GM19397 (cell line): Measurements from ENCODE around the gene RUFY4.
"Not testable (repeated sequence)": the region's sequence is repeated elsewhere in the genome, so short reads cannot be mapped to it uniquely, and the experiment has no call there.

Experiments
- ATAC-seq: cut with Tn5 transposase; IDR thresholded peaks from one replicate; pipeline ENCODE4 v1.9.1; 2021; ENCODE audit warnings: mild to moderate bottlenecking, moderate library complexity; ENCODE audit not compliant: unreplicated experiment

Gene RUFY4

DNA sequence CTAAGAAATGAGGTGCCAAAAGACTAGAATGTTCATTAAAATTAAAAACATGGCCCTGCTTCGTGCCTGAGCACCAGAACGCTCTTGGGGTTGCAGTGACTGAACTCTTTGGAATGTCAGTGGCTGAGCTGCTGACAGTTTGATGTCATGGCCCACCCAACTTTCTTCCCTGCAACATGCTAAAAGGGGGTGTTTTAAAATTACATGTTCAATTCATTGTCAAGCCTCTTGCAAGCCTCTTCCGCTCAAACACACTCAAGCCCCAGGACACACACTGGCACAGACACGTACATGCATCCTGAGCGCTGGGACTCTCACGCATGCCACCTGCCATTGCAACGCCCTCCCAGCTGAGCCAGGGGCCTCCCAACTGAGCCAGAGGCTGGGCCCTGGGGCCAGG lies 12.6 kb downstream of the RUFY4 start:
- no peak for ATAC-seq

DNA sequence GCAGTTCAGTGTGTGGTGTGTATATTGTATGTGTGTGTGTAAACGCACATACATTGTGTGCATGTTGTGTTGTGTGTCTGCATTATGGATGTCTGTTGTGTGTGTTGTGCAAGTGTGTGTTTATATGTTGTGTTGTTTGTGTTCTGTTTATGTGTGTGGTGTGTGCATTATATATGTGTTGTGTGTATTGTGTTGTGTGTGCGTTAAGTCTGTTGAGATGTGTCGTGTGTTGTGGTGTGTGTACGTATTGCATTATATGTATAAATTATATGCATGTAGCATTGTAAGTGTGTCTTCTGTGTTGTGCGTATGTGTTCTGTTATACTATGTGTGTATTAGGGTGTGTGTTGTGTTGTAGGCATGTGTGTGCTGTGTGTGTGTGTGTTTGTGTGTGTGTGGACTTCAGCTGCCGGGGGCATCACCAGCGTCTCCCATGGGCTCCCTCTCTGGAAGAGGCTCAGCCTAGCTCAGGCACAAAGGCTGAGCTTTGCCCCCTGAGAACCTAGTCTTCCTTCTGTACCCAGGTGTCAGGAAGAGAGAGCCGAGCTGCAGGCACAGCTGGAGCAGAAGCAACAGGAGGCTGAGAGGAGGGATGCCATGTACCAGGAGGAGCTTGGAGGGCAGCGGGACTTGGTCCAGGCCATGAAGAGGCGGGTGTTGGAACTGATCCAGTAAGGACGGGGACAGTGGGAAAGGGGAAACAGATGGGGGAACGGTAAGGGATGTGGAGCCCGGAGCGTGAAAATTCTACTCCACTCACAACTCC lies 13.7 kb downstream of the RUFY4 start:
- ATAC-seq, result no peak

DNA sequence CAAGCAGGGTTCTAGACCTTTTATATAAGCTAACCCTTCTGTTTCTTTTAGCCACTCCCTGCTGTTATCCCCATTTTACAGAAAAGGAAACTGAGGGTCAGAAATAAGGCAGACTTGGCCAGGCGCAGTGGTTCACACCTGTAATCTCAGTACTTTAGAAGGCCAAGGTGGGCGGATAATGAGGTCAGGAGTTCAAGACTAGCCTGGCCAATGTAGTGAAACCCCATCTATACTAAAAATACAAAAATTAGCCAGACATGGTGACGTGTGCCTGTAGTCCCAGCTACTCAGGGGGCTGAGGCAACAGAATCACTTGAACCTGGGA lies 14.3 kb downstream of the RUFY4 start:
- no peak for ATAC-seq

DNA sequence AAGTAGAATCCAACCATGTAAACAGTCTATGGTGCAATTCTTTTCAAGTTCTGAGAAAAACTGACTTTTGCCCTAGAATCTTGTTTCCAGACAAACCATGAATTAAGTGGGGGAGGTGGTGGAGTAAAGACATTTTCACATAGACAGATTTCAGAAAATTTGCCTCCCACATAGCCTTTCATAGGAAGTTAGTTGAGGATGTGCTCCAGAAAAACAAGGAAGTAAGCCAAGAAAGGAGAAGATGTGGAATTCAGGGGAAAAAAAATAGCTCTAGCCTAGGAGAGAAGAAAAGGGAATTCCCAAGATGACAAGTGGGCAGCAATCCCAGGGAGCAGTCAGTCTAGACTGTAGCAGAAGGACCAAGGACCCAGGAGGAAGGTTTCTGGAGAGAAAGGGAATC lies 17.4 kb downstream of the RUFY4 start:
- ATAC-seq, result no peak

DNA sequence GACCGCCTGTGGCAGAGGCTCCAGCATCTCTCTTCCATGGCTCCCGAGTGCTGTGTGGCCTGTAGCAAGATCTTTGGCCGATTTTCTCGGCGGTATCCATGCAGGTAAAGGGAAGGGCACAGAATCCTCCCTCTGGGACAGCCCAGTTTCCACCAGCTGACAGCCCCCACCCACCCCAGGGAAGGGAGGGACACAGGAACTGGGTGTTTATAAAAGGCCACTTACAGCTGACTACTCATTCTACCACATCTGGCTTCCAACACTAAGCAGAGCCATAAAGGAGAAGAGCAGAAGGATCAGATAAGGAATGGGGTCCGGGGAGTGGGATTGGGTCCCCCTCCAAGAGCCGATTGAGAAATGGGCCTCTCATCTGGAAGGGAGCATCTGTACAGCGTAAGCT lies 20.2 kb downstream of the RUFY4 start:
- ATAC-seq, result no peak

DNA sequence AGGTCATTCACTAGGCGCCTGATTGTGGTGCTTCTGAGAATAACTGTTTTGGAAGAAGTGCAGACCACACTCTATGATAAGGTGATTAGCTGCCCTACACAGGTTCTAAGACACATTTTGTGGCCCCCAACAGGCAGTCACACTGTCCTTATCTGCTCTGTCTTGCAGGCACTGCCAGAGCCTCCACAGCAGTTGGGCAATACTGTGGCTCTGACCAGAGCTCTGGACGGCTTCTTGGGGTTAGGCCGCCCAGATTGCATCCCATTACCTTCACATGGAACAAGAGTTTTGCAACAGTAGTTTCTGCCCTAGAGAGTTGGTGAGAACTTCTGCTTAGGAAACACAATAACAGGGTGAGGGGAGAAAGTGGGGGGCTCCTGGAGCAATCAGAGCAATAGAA lies 22.7 kb downstream of the RUFY4 start:
- ATAC-seq, result no peak

DNA sequence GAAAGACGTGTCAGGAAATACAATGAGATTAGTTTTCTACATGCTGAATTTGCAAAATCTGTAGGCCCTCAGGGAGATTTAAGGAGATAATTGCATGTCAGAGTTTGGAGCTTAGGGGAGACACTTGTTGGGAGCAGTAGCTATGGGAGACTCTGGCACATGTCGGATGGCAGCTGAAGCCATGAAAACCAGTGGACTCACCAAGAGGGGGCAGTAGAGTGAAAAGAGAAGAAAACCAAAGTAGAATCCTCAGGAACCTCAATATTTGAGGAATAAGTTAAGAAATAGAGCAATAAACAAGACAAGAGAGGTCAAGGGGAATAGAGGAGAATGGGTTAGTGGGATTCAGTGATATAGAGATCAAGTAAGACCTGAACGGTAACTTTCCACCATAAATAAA lies 24.8 kb downstream of the RUFY4 start:
- no peak for ATAC-seq

DNA sequence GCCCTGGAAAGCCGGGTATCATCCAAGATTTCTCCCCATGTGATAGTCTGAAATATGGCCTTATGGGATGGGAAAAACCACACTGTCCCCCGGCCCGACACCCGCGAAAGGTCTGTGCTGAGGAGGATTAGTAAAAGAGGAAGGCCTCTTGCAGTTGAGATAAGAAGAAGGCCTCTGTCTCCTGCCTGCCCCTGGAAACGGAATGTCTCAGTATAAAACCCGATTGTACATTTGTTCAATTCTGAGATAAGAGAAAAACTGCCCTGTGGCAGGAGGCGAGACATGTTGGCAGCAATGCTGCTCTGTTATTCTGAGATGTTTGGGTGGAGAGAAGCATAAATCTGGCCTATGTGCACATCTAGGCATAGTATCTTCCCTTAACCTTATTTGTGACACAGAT lies 26.8 kb downstream of the RUFY4 start:
- no peak for ATAC-seq

DNA sequence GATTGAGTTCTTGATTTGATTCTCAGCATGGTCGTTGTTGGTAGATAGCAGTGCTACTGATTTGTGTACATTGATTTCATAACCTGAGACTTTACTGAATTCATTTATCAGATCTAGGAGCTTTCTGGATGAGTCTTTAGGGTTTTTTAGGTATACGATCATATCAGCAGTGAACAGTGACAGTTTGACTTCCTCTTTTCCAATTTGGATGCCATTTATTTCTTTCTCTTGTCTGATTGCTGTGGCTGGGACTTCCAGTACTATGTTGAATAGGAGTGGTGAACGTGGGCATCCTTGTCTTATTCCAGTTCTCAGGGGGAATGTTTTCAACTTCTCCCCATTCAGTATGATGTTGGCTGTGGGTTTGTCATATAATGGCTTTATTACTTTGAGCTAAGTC lies 28.9 kb downstream of the RUFY4 start:
- ATAC-seq, result no peak

DNA sequence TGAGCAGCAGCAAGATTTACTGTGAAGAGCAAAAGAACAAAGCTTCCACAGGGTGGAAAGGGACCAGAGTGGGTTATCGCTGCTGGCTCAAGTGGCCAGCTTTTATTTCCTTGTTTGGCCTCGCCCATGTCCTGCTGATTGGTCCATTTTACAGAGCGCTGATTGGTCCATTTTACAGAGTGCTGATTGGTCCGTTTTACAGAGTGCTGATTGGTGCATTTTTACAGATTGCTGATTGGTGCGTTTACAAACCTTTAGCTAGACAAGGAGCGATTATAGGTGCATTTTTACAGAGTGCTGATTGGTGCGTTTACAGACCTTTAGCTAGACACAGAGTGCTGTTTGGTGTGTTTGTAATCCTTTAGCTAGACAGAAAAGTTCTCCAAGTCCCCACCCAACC lies 39.8 kb downstream of the RUFY4 start:
- not testable (repeated sequence) for ATAC-seq

DNA sequence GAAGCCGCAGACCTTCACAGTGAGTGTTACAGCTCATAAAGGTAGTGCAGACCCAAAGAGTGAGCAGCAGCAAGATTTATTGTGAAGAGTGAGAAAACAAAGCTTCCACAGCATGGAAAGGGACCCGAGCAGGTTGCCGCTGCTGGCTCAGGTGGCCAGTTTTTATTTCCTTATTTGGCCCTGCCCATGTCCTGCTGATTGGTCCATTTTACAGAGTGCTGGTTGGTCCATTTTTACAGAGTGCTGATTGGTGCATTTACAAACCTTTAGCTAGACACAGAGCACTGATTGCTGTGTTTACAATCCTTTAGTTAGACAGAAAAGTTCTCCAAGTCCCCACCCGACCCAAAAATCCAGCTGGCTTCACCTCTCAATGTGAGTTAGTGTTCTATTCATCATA lies 52.7 kb downstream of the RUFY4 start:
- ATAC-seq, result not testable (repeated sequence)

DNA sequence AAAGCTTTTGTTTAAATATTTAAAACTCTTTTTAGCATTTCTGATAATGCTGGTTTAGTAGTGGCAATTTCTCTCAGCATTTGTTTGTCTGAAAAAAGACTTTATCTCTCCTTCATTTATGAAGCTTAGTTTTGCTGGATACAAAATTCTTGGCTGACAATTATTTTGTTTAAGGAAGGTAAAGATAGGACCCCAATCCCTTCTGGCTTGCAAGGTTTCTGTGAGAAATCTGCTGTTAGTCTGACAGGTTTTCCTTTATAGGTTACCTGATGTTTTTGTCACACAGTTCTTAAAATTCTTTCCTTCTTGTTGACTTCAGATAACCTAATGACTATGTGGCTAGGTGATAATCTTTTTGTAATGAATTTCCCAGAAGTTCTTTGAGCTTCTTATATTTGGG lies 53.2 kb downstream of the RUFY4 start:
- ATAC-seq, result not testable (repeated sequence)

DNA sequence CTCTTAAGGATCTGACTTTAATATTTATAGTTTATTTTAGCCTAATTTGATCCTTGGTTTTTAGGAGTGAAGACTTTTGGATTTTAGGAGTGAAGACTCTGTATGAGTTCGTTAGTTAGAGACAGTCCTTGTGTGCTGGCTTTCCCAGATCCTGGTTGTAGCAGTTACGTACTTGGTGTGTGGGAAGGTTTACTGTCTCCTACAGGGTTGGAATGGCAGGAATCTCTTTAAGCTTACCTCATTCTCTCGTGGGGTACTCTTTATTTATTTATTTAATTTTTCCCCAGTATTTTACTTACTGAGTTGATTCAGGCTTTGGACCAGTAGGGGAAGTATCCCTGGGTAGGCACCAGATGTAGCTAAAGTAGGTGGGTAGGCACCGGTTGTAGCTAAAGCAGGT lies 54.9 kb downstream of the RUFY4 start:
- ATAC-seq, result no peak

DNA sequence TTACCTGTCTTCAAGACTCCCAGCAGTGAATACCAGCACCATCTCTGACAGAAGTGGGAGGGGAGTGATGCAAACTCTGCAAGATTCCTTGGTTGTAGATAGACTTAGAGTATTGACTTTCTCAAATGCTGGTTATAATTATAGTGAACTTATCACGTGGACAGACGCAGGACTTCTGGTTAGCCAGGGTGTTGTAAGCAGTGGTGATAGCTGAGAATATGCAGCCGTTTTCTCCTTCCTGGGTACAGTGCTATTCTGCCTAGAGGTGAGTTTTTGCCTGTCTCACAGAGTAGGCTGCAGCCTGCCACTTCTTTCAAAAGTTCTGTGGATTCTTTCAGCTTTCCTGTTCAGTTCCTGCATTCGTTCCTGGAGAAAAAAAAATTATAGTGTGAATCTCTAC lies 56.0 kb downstream of the RUFY4 start:
- no peak for ATAC-seq

DNA sequence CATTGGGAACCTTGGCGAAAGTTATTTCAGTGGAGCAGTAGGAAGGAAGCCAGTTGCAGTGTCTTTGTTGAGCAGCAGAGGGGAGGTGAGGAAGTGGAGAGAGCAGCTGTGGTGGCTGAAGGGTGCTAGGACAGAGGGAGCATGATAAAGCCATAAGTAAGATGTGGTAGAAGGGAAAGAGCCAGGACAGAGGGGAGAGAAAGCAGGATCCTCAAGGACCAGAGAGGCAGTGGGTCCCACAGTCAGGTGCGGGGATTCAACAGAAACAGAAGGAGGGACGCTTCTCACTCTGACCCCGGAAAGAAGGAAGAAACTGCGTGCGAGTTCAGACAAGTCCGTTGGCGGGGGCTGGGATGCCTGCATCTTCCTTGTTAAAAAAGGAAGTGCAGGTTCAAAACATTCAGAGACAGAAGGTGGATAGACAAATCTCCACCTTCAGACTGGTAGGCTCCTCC lies 56.6 kb downstream of the RUFY4 start, which contains the start of gene CXCR2:
CXCR2 (plus strand) TSS at position 403 of the 455 bp plus-strand sequence. CDS start 8,774 bp downstream, outside the sequence.
- no peak for ATAC-seq

DNA sequence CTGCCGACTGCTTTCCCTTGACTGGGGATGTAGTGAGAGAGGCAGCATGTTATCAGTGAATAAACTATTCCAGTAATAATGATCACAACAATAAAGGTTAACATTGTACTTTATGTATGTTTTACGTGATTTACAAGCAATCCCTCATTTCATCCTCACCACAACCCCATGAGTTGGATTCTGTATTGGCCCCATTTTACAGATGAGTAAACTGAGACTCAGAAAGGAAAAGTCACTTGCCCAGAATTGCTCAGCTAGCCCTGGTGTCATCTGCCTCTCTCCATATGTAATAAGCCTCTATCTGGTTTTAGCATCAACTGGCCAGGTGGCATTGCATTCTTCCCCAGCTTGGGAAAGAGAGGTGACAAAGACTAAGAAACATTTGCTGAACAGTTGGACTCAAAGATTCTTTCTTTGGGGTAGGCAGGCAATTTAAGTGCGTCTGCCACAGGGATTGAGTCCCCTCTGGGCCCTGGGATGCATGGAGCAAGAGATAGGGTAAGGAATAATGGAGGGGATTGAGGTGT lies 58.9 kb downstream of the RUFY4 start:
- no peak for ATAC-seq

DNA sequence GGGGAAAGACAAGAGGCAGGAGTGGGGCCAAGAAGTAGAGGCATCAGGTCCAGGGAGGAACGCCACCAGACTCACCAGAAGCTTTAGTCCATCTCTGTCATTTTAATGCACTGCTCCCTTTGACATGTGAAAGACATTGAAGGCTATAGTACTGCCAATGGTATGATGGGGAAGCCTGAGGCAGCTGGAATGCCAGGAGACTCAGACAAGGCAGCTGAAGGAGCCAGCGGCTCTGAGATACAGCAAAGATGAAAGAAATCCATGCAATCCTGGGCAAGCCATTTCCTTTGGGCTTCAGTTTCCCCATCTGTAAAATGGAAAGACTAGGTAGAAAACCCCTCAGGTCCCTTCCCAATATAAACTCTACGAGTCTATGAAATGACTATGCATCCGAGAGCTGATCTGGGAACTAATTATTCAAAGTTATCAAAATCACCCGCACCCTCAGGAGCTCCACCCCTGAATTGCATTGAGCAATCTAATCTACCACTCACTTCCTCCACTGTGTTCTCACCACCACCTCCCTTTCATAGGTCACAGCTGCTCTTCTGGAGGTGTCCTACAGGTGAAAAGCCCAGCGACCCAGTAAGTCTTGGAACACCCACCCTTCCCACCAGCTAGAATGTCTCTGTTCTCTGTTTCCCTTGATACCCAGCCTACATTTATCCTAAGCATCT lies 59.9 kb downstream of the RUFY4 start:
- no peak for ATAC-seq

DNA sequence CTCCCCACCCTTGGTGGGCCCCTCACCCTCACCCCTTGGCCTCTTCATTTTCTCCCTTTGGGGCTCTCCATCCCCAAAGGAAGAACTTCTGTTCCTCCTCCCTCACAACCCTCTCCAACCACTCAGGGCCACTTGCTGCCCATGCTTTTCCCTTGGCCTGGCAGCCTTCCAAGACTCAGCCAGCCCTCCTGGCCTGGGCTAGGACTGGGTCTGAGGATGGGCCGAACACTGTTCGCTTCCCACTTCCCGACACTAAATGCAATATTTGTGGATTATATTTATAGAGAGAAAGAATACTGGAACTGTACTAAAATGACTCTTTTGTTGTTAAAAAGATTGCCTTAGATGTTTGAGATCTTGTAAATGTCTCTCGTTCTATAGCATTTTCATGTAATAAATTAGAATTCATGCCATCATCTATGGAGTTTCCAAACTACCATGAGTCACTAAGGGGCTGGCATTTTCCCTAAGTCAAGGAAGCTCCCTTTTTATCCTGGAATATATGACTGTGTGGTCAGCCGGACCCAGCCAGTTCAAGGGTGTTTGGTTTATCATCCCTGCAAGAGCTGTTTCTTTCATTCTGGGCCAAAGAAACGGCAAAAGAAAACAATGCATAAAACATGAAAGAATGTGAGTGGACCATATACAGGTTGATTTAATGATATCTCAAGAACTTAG lies 60.5 kb downstream of the RUFY4 start:
- no peak for ATAC-seq

DNA sequence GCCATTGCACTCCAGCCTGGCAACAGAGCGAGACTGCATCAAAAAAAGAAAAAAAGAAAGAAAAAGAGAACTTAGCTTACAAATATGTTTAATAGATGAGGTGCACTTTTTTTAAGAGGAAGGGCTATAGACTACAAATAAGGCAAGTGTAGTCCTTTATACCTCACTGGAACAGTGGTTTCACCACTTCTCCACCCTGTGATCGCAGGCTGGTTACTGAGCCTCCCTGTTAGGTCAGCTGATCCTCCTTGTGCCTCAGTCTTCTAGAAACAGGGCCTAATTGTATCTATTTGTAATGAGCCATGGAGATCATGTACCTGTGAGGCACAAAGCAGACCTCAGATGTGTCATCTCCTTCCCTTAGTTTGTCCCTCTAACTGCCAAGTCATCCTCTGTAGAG lies 61.3 kb downstream of the RUFY4 start:
- ATAC-seq, result no peak

DNA sequence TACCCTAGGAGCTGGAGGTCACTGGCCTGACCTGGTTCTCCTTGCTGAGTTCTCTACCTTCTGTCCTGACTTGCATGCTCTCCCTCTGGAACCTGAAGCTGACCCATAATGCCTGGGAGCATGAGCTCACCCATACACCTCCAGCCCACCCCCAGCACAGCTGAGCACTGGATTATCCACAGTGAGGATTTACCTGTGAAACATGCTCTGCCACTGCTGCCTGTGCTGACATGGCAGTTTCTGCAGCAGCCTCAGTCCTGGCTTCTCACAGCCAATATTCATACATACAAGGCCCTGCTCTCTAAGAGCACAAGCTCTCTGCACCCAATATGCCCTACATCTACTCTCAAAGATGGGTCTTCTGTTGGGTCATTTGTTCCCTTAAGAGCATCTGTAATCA lies 61.8 kb downstream of the RUFY4 start:
- no peak for ATAC-seq

DNA sequence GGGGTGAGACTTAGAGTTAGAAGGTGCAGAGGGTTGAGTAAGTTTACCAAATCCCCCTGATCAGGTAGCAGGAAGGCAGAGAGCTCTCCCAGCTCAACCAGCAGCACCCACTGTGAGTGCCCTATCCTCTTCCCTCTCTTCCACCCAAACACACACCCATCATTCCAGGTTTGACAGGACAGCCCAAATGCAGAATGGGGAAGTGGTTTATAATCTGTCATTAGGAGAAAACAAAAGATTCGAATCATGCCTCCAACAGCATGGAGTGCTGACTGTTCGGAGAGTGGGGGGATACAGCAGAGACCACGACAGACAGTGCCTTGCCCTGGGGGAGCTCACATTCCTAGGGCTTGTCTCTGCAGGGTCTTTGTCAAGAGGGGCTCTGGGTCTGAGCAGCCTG lies 68.5 kb downstream of the RUFY4 start:
- ATAC-seq, result no peak

DNA sequence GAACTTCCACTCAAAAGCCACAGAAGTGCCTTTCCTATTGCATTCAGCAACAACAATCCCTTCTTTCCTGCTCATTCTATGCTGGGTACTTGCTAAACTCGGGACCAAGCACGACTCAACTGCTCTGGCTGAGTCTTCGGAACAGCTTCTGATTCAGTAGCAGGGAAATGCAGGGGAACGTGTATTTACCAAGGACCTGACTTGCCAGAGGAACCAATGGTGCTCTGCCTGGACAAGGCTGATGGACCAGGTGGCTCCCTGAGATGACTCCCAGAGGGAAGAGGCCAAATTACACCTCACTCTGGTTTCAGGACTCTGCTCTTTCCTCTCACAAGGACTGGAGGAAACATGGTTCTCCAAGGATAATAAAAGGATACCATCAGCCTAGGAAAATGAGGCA lies 69.0 kb downstream of the RUFY4 start:
- no peak for ATAC-seq
